GM03348 (cell line): ENCODE data around the gene LBH.

Experiments used
- DNase-seq: peaks from one replicate; pipeline ENCODE4 v3.0.0; 2012; ENCODE audit warnings: low spot score

Gene LBH

GRCh38 chr2:30308280-30308679 is 76.9 kb downstream of the LBH start:
- no peak for DNase-seq
